Measurements from ENCODE around the gene PDE6A. TPM values are rescaled to one million over a fixed set of nuclear protein-coding genes. Genes with fewer than 3 reads are reported as not detected.

PDE6A gene
- total RNA-seq, 1 experiment from 2014 or later, result not detected

GRCh38 chr5:149912226-149912871 is 32.2 kb downstream of the PDE6A start:
- H4K20me1 ChIP-seq (ENCODE audit: control insufficient read depth, insufficient read depth, insufficient read length), result no peaks in the 10 kb centered on the region
- H3K27me3 Mint-ChIP-seq (ENCODE audit: low read depth), result peaks cover 1% of the 10 kb centered on the region
- no peaks in the 10 kb centered on the region for H3K23me2 ChIP-seq (ENCODE audit: insufficient read length, low read depth, low read length, poor library complexity, severe bottlenecking)
- no peak overlapping the region for H2BK20ac ChIP-seq (ENCODE audit: low read depth, low read length, poor library complexity, severe bottlenecking)
- H4K8ac ChIP-seq (replicated peaks; ENCODE audit: insufficient read length, low read depth, low read length), result no peak overlapping the region
- H3K9me3 ChIP-seq (ENCODE audit: control insufficient read depth, low read depth, low read length), result no peaks in the 10 kb centered on the region
- H2BK5ac ChIP-seq (ENCODE audit: insufficient read length, low read length), result no peak overlapping the region
- H3K23ac ChIP-seq (ENCODE audit: insufficient read length, low read depth, low read length), result no peak overlapping the region
- H2BK120ac ChIP-seq (ENCODE audit: low read depth, low read length, poor library complexity, severe bottlenecking), result no peak overlapping the region
- no peaks in the 10 kb centered on the region; a peak in 1 of 5 replicates for H3K9me3 Mint-ChIP-seq
- no peak overlapping the region for H4K5ac ChIP-seq (ENCODE audit: insufficient read length, low read depth, low read length)
- H2BK12ac ChIP-seq (ENCODE audit: insufficient read length, low read depth, low read length), result no peak overlapping the region
- no peak overlapping the region for H2AFZ ChIP-seq (ENCODE audit: low read length)
- H3K9ac ChIP-seq (ENCODE audit: extremely low read depth, insufficient read length, low read length), result no peak overlapping the region
- no peaks in the 10 kb centered on the region; the same call in 1 of the 2 replicates for H3K4me1 ChIP-seq (ENCODE audit: insufficient read depth, low read length)
- H3K18ac ChIP-seq (ENCODE audit: insufficient read length, low read depth, low read length), result no peak overlapping the region
- no peak overlapping the region for H3K14ac ChIP-seq (ENCODE audit: insufficient read depth, low read length)
- no peak overlapping the region for H2BK15ac ChIP-seq (ENCODE audit: low read depth, low read length)
- H3K4me2 ChIP-seq (ENCODE audit: insufficient read depth, insufficient read length, low read length), result no peak overlapping the region
- peaks cover 8 to 11% of the 10 kb centered on the region in 2 experiments; a peak in 3 of 4 replicates for H3K4me1 Mint-ChIP-seq
- no peak overlapping the region for H3K27ac Mint-ChIP-seq
- no CpG with 5 or more reads among the region's 3 CpGs for WGBS (ENCODE audit: extremely low coverage, insufficient read length, low lambda C conversion rate)
- no peak overlapping the region for H3K56ac ChIP-seq (ENCODE audit: insufficient read length, low read depth, low read length)
- H3K4ac ChIP-seq (ENCODE audit: low read depth, low read length), result no peak overlapping the region
- no peaks in the 10 kb centered on the region for H3K36me3 Mint-ChIP-seq (ENCODE audit: insufficient read depth in 1 of 3, low read depth in 3 of 3)
- H3K27me3 ChIP-seq (ENCODE audit: insufficient read depth, low read length), result no peaks in the 10 kb centered on the region
- no peak for TF ChIP-seq CTCF (conservative IDR thresholded peaks at IDR 0.05)
- H3K79me2 ChIP-seq (ENCODE audit: insufficient read depth, low read length), result no peaks in the 10 kb centered on the region
- H3K27ac ChIP-seq (ENCODE audit: insufficient read length, low read depth, low read length), result no peak overlapping the region
- no peak overlapping the region for H2AK5ac ChIP-seq (ENCODE audit: insufficient read length, low read length)
- DNase-seq, result no peak
- no peak overlapping the region for H4K91ac ChIP-seq (ENCODE audit: insufficient read length, low read depth, low read length)
- no peak overlapping the region for H3K4me3 Mint-ChIP-seq
- no peaks in the 10 kb centered on the region for H3K79me1 ChIP-seq (ENCODE audit: insufficient read depth, low read depth, low read length, poor library complexity, severe bottlenecking)
- H3T11ph ChIP-seq (ENCODE audit: low read length), result no peak overlapping the region
